Transverse colon (tissue), 3 donors: ENCODE results near the gene SP2.

ENCODE experiments used
- EP300 ChIP-seq: sonication (generic); formaldehyde crosslinking; IDR thresholded peaks from one replicate; pipeline ENCODE4 v1.6.1; 2017; ENCODE audit warnings: antibody characterized with exemption, low read depth
- TF ChIP-seq, protein P1 (sequence below), 5 experiments: fragments of 200-600 bp in 3 of 5; fragments of 450-650 bp in 2 of 5; sonication (generic) in 3 of 5; IDR thresholded peaks; 1 replicate in 2 of 5; 2 replicates in 3 of 5; pipeline ENCODE4 v1.5.1; 2016 to 2017; ENCODE audit warnings: antibody characterized with exemption in 5 of 5, inconsistent platforms in 3 of 5, mild to moderate bottlenecking in 2 of 5, moderate library complexity in 1 of 5

DNA sequence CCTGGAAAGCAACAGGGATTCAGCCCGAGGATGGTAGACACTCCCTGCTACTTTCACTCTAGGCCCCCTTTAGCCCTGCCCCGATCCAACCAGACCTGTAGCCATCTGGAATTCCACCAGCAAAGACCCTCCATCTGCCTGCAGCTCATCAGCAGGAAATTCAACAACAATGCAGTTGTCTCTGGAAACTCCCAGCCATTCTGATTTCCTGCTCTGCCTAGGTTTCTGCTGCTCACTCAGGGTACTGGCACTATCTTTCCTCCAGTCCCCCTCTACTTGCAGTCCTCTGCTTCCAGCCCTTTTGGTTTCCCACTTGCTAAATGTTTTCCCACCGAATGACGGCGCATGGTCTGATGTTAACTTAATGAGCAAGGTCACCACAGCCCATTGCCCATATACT lies 42.4 kb upstream of the SP2 start:
- TF ChIP-seq, protein P1, sequence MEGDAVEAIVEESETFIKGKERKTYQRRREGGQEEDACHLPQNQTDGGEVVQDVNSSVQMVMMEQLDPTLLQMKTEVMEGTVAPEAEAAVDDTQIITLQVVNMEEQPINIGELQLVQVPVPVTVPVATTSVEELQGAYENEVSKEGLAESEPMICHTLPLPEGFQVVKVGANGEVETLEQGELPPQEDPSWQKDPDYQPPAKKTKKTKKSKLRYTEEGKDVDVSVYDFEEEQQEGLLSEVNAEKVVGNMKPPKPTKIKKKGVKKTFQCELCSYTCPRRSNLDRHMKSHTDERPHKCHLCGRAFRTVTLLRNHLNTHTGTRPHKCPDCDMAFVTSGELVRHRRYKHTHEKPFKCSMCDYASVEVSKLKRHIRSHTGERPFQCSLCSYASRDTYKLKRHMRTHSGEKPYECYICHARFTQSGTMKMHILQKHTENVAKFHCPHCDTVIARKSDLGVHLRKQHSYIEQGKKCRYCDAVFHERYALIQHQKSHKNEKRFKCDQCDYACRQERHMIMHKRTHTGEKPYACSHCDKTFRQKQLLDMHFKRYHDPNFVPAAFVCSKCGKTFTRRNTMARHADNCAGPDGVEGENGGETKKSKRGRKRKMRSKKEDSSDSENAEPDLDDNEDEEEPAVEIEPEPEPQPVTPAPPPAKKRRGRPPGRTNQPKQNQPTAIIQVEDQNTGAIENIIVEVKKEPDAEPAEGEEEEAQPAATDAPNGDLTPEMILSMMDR (IDR thresholded peaks at IDR 0.05), result no peak
- no peak for TF ChIP-seq EP300
